HG03108 (cell line): ENCODE results near the gene FLT3LG.
A peak's percentile ranks its signal among the peaks of the same experiment; 100 is the strongest.
"Not testable (repeated sequence)": the region's sequence is repeated elsewhere in the genome, so short reads cannot be mapped to it uniquely, and the experiment has no call there.

Source experiments
- ATAC-seq: cut with Tn5 transposase; IDR thresholded peaks from one replicate; pipeline ENCODE4 v1.9.1; 2021; ENCODE audit warnings: moderate library complexity; ENCODE audit not compliant: unreplicated experiment

The FLT3LG gene

DNA sequence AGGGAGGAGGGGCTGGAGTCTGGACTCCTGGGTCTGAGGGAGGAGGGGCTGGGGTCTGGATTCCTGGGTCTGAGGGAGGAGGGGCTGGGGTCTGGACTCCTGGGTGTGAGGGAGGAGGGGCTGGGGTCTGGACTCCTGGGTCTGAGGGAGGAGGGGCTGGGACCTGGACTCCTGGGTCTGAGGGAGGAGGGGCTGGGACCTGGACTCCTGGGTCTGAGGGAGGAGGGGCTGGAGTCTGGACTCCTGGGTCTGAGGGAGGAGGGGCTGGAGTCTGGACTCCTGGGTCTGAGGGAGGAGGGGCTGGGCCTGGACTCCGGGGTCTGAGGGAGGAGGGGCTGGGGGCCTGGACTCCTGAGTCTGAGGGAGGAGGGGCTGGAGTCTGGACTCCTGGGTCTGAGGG, 12.9 kb upstream of the FLT3LG start:
- ATAC-seq, result not testable (repeated sequence)

GRCh38 chr19:49461656-49462055, 12.4 kb upstream of the FLT3LG start:
- ATAC-seq, result no peak

GRCh38 chr19:49462492-49462891, 11.5 kb upstream of the FLT3LG start:
- no peak for ATAC-seq

- ATAC-seq, result no peak
Measured at GRCh38 chr19:49463960-49464740, 9.9 kb upstream of the FLT3LG start.

- no peak for ATAC-seq
Measured at GRCh38 chr19:49465371-49465770, 8.6 kb upstream of the FLT3LG start.

DNA sequence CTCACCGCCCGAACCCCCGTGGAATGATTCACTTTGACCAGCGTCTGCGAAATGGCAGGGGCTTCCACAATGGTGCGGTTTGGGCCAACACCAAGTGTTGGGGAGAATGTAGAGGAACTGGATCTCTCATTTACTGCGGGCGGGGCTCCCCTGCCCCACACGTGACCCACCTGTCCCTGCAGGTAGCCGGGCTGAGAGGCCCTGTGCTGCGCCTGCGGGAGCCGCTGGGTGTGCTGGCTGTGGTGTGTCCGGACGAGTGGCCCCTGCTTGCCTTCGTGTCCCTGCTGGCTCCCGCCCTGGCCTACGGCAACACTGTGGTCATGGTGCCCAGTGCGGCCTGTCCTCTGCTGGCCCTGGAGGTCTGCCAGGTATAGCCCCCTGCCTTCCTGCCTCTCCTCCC, 5.8 kb upstream of the FLT3LG start:
- no peak for ATAC-seq

GRCh38 chr19:49468746-49469447, 5.1 kb upstream of the FLT3LG start:
- ATAC-seq, result peak; percentile 52

- ATAC-seq, result peak; percentile 43
Measured at GRCh38 chr19:49469828-49470614, 4.0 kb upstream of the FLT3LG start.

- ATAC-seq, result no peak
Measured at GRCh38 chr19:49470615-49470978, 3.4 kb upstream of the FLT3LG start.

DNA sequence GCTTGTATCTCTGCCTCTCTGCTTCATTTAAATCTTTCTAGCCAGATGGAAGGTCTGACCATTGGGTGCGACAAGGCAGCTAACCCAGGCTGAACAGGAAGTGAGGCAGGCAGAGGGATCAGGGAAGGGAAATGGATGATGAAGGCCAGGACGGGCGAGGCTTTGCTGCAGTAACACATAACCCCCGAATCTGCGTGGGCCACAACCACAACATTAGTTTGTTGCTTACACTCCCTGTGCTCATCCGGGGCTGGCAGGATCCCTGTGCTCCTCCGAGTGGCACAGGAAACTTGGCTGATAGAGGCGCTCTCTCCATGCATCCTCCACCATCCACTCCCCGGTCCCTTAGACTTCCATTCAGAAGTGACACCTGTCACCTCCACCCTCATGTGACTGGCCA, 1.1 kb upstream of the FLT3LG start:
- ATAC-seq, result no peak

DNA sequence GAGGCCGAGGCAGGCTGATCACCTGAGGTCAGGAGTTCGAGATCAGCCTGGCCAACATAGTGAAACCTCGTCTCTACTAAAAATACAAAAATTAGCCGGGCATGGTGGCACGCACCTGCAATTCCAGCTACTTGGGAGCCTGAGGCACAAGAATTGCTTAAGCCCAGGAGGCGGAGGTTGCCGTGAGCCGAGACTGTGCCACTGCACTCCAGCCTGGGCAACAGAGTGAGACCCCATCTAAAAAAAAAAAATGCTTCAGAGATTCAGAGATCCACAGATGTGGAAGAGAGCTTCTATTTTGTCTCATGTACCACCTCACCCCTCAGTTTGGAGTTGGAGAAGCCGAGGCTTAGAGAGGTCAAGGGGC, 531 bp upstream of the FLT3LG start:
- not testable (repeated sequence) for ATAC-seq

GRCh38 chr19:49474542-49474924, 518 bp downstream of the FLT3LG start:
- ATAC-seq, result no peak

- no peak for ATAC-seq
Measured at GRCh38 chr19:49475191-49475917, 1.3 kb downstream of the FLT3LG start.

GRCh38 chr19:49475995-49476880, 2.2 kb downstream of the FLT3LG start:
- no peak for ATAC-seq

DNA sequence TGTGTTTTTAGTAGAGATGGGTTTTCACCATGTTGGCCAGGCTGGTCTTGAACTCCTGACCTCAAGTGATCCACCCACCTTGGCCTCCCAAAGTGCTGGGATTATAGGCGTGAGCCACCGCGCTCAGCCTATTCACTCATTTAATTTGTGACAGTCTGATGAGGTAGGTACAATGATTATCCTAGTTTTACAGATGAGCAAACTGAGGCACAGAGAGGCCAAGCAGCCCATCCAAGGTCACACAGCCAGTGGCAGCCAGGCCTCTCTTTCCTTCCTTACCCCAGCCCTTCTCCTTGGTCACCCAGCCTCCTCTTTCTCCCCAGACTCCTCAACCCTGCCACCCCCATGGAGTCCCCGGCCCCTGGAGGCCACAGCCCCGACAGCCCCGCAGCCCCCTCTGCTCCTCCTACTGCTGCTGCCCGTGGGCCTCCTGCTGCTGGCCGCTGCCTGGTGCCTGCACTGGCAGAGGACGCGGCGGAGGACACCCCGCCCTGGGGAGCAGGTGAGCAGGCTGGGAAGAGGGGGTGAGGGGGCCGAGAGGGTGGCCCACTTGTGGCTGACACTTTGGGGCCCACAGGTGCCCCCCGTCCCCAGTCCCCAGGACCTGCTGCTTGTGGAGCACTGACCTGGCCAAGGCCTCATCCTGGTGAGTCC, 6.1 kb downstream of the FLT3LG start:
- no peak for ATAC-seq

GRCh38 chr19:49481020-49481683, 7.1 kb downstream of the FLT3LG start:
- ATAC-seq, result no peak

DNA sequence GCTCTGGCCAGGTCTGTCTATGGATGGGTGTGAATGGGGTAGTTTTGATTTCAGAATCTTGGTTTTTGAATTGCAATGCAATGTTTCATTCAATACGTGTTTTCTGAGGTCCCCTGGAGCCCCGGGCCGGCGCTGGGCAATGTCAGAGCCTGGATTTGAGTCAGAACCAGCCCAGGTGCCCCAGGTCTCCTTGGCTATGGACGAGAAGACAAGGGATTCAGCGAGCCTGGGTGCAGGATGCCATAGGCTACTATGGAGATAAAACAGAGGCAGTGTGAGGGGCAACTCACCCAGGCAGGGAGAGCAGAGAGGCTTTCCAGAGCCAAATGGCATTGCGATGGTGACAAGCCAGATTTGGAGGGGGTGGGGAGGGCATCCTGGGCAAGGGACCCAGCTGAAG, 12.2 kb downstream of the FLT3LG start:
- ATAC-seq, result no peak

GRCh38 chr19:49486710-49487276, 12.8 kb downstream of the FLT3LG start:
- ATAC-seq, result no peak
